GM21447 (cell line): Measurements from ENCODE around the gene HLA-DRB1.
A peak's percentile ranks its signal among the peaks of the same experiment; 100 is the strongest.

Source experiments
- ATAC-seq: cut with Tn5 transposase; IDR thresholded peaks from one replicate; pipeline ENCODE4 v1.9.1; 2021; ENCODE audit not compliant: unreplicated experiment

HLA-DRB1 gene

DNA sequence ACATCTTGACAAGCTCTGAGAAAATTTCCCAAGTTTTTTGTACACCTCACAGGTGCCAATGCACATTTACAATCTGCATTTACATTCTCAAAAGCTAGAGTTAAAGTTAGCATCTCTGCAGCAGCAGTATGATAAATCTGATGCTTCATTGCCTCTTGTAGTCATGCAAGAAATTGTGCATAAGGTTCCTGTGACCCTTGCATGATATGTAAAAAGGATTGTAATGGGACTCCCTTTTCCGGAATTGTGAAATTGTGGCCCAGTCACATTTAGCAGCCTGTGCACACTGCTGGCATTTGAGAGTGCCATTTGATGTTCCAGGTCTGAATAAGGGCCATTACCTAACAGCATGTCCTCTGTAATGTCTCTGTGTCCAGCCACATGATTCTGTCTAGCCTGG, 24.1 kb downstream of the HLA-DRB1 start:
- ATAC-seq, result no peak

DNA sequence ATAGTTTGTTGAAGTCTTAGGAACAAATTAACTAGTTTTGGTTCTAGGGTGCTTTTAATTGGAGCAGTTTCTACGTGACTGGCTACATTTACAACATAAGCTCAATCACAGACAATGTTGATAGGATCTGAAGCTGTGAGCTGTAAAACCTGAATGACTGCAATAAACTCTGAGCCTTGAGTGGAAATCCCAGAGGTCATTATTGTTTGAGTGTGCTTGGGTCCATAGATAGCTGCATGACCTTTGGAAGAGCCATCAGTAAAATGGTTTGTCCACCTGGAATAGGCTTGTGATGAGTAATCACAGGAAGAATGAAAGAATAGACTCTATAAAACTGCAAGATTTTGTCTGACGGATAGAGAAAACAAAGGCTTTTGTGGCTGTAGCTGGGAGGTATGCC, 26.7 kb downstream of the HLA-DRB1 start:
- no peak for ATAC-seq

DNA sequence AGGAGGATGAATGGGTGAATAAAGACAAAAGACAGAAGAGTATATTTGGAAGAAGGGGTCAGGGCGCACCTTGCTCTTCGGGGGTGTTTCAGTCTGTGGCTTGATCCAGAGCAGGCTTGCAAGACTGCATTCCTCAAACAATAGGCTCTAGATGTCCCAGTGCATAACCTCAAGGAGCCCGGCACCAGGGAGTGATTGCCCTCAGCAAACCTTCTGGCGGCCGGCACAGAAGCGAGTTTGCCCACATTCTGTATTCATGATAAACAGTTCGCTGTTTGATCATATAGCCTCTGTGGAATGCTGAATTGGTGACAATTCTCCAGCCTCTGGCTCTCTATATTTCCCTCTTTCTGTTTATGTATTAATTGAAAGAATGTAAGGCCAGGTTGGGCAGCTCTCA, 29.9 kb downstream of the HLA-DRB1 start:
- no peak for ATAC-seq

DNA sequence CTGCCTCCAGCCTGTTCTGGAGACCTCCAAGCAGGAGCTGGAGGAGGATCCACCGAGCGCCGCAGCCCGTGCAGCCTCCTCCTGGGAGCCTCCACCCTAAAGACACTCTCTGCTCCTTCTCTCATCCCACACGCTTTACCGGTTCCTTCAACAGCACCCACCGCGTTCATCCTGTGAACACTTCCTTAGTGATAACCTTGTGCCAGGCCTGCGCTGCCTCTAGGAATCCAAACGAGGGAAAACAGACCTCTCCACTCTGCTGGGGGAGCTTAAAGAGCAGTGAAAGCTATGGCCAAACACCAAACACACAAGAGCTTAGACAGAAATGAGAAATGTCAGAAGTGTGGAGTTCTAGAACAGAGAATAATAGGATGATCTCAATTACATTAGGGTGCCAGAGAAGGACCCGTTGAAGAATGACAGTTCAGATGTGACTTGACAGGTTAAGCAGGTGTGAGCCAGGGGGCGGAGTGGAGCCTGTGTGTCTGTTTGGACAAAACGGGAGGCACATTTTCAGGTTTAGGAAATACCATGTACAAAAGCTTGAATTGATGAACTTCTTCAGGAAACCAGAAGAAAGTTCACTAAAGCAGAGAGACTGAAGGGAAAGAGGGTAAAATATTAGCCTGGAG, 31.1 kb downstream of the HLA-DRB1 start:
- no peak for ATAC-seq

DNA sequence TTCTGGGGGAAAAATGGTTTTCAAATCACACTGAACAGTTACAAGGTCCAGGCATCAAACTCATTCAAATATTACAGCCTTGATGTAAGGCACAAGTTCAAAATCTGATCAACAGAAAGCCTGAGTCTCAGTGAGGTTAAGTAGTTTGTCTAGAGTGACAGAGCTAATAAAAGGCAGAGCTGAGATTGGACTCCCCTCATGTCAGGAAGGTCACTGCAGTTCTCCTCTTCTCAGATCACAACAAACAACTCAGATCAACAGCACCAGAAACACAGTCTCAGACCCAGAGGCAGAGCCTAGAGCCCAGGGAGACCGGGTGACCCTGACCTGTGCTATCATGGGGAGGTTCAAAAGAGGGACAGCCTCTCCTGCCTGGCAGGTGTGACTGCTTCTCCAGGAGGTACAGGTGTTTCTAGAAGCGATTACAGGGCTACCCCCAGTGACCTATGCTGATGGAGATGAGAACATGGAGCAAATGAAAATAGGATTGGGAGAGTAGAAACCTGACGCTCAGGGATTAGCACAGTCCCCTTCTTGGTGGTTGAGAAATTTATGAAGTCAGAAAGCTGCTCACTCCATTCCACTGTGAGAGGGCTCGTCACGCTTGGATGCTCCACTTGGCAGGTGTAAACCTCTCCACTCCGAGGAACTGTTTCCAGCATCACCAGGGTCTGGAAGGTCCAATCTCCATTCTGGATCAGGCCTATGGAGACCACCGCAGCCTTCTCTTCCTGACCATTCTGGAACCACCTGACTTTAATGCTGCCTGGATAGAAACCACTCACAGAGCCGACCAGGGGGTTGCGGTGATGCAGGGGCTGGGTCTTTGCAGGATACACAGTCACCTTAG, 35.3 kb downstream of the HLA-DRB1 start:
- ATAC-seq, result no peak

DNA sequence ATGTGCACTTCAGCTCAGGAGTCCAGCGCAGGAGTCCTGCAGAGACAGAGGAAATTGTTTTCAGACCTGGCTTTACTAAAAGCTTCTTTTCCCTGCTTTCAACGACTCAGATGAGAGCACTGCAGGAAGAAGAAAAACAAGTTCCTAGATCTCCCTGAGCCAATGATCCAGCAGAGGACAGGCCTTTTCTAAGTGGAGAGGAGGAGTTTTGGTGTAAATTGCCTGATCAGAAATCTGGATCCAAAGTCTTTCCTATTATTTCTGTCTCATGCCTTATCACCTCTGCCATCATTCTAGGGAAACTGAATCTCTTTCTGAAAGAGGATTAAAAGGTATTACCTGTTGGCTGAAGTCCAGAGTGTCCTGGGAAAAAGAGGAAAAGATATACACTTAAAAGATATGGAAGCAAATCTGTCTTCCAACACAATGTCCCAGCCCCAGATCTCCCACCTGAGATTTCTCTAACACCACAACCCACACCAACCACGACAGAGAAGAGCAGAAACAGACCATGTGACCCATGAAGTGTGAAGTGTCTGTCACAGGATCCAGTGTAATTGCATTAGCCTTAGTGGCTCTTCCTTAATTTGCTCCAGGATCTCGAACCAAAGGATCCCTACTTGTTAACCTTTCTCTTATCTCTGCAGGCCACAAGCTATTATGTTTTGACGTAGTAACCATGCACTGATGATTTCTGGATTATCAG, 36.5 kb downstream of the HLA-DRB1 start:
- ATAC-seq, result no peak

DNA sequence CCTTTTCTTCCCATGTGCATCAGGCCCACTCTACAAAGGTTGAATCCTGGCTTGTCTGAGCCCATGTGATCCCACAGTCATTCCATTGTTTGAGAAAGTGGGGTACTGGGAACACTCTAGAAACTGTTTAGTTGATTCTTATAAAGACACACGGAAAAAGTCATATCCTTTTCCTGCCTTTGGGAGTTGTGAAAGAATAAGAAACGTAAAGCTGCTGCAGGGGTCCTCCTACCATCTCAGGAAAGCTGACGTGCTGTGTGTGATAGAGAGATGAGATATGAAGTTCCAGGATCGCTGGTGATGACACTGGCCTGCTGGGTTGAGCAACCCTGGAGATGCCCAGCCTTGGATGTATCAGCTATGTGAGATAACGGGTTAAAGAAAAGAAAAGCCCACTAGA, 38.2 kb downstream of the HLA-DRB1 start:
- ATAC-seq, result no peak

DNA sequence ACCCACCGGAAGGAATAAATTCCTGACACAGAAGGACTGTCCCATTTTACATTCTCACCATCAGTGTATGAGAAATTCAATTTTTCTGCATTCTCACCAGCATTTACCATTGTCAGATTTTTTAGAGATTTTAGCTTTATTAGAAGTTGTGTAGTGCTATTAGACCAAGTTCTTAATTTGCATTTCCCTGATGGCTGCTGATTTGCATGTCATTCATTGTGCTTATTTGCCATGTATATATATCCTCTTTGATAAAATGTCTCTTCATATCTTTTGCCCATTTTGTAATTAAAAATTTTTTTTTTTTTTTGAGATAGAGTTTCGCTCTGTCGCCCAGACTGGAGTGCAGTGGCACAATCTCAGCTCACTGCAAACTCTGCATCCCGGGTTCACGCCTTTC, 49.8 kb downstream of the HLA-DRB1 start:
- no peak for ATAC-seq

DNA sequence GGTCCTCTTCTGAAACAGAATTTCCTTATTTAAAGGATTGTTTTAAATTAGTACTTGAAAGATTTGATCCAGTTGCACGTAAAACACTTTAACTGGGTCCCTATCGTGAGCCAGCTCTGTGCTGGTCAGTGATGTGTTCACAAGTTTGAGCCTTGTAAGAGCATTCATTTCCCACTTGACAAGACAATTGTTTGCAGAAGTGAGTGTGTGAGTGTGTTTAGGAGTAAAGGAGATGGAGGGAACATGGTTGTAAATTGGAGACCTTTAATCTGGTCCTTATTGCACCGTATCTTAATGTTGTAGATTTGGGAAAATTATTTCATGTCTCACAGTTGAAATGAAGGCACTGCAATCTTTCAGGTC, 59.2 kb downstream of the HLA-DRB1 start:
- peak; percentile 22 for ATAC-seq

DNA sequence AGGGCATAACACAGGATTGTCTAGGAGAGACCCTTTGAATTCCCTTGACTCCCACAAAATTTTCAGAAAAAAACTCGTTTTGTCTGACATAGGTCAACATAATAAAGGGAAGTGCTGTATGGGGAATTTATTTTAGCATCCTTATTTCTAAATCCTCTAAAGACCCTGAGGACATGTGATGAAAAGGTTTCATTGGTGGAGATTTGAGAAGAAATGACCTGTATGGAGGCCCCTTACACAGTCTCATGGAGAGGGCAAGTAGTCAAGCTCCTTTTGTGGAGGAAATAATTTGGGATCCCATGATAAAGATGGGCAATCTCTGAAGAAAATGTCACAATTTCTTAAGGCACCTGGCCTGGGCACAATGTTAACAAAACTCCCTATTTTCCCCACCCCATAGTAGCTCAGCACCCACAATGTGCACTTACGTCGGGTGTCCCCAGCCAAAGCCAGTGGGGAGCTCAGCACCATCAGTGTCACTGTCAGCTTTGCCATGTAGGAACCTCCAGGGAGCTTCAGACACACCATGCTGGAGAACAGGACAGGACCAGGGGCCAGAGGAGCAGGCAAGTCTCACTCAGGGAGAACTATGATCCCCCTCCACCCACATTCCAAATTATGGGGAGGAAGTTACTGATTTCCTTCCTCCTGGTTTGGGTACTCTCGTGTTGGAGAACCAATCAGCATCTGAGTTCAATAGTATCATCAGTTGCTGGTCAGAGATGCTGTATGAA, 59.8 kb downstream of the HLA-DRB1 start, which contains the start of gene HLA-DRB5:
HLA-DRB5 (minus strand) TSS at position 591 of the 734 bp plus-strand sequence; CDS start at position 528, 63 bp downstream.
- peak; percentile 57 for ATAC-seq
